H1 (cell line): ENCODE measurements around the gene INTU.
"Not testable (repeated sequence)": the region's sequence is repeated elsewhere in the genome, so short reads cannot be mapped to it uniquely, and the experiment has no call there.

Experiments used
- HDAC2 ChIP-seq, 2 experiments: fragments of 300-600 bp in 1 of 2; sonication (generic) in 1 of 2; IDR thresholded peaks; 2 replicates each; pipeline ENCODE4 v1.6.1; 2011 to 2012; ENCODE audit warnings: low read depth in 2 of 2, low read length in 2 of 2, mild to moderate bottlenecking in 2 of 2, moderate library complexity in 2 of 2, borderline replicate concordance in 1 of 2, inconsistent platforms in 1 of 2
- POLR2A ChIP-seq, 2 experiments: IDR thresholded peaks; 1 replicate in 1 of 2; 2 replicates in 1 of 2; pipeline ENCODE4 v1.6.1; 2011; ENCODE audit warnings: low read depth in 2 of 2, low read length in 2 of 2, mild to moderate bottlenecking in 2 of 2; ENCODE audit errors: control extremely low read depth in 1 of 2
- POLR2AphosphoS5 ChIP-seq: IDR thresholded peaks from 2 replicates; pipeline ENCODE4 v1.6.1; 2011; ENCODE audit warnings: low read depth, low read length
- SRF ChIP-seq: IDR thresholded peaks from 2 replicates; pipeline ENCODE4 v1.6.1; 2011; ENCODE audit warnings: mild to moderate bottlenecking, low read depth, low read length, moderate library complexity
- TBP ChIP-seq: IDR thresholded peaks from 2 replicates; pipeline ENCODE4 v1.6.1; 2011; ENCODE audit warnings: low read depth, low read length, improper control_type of control experiment
- TF ChIP-seq, protein P1 (sequence below), 3 experiments: IDR thresholded peaks; 1 replicate in 2 of 3; 2 replicates in 1 of 3; pipeline versions ENCODE4 v1.5.1 to v1.6.1; 2011; ENCODE audit warnings: low read length in 3 of 3, mild to moderate bottlenecking in 3 of 3, inconsistent platforms in 2 of 3, low read depth in 1 of 3, moderate library complexity in 1 of 3; ENCODE audit not compliant: insufficient read depth in 1 of 3; ENCODE audit errors: control extremely low read depth in 1 of 3

DNA sequence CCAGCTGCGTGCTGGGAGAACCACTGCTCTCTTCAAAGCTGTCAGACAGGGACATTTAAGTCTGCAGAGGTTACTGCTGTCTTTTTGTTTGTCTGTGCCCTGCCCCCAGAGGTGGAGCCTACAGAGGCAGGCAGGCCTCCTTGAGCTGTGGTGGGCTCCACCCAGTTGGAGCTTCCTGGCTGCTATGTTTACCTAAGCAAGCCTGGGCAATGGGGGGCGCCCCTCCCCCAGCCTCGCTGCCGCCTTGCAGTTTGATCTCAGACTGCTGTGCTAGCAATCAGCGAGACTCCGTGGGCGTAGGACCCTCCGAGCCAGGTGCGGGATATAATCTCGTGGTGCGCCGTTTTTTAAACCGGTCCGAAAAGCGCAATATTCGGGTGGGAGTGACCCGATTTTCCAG lies 22.8 kb downstream of the INTU start:
- TF ChIP-seq HDAC2 (IDR thresholded peaks at IDR 0.05; ENCODE audit: borderline replicate concordance in 1 of 2, low read depth in 2 of 2, low read length in 2 of 2); POLR2A (IDR thresholded peaks at IDR 0.05; ENCODE audit: control extremely low read depth in 1 of 2, low read depth in 2 of 2, low read length in 2 of 2); TBP; SRF; POLR2AphosphoS5: not testable (repeated sequence)
- TF ChIP-seq, protein P1, sequence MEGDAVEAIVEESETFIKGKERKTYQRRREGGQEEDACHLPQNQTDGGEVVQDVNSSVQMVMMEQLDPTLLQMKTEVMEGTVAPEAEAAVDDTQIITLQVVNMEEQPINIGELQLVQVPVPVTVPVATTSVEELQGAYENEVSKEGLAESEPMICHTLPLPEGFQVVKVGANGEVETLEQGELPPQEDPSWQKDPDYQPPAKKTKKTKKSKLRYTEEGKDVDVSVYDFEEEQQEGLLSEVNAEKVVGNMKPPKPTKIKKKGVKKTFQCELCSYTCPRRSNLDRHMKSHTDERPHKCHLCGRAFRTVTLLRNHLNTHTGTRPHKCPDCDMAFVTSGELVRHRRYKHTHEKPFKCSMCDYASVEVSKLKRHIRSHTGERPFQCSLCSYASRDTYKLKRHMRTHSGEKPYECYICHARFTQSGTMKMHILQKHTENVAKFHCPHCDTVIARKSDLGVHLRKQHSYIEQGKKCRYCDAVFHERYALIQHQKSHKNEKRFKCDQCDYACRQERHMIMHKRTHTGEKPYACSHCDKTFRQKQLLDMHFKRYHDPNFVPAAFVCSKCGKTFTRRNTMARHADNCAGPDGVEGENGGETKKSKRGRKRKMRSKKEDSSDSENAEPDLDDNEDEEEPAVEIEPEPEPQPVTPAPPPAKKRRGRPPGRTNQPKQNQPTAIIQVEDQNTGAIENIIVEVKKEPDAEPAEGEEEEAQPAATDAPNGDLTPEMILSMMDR (IDR thresholded peaks at IDR 0.05; ENCODE audit: control extremely low read depth in 1 of 3, insufficient read depth in 1 of 3, low read depth in 1 of 3, low read length in 3 of 3) = not testable (repeated sequence)
